Skeletal muscle tissue (tissue), 4 donors: ENCODE results near the gene CACNG4. TPM values are rescaled to one million over a fixed set of nuclear protein-coding genes. Genes with fewer than 3 reads are reported as not detected.
A peak's percentile ranks its signal among the peaks of the same experiment; 100 is the strongest.

Source experiments
- H3K27ac ChIP-seq: one replicate; pipeline ENCODE4 v1.7.0; 2013; ENCODE audit warnings: mild to moderate bottlenecking, low read depth, low read length, inconsistent platforms
- H3K27me3 ChIP-seq, 3 donors: one replicate each; pipeline ENCODE4 v1.7.0; 2013; ENCODE audit warnings: low read length in 3 of 3; ENCODE audit not compliant: control insufficient read depth in 3 of 3, insufficient read depth in 3 of 3
- H3K36me3 ChIP-seq, 3 donors: one replicate each; pipeline ENCODE4 v1.7.0; 2013; ENCODE audit warnings: low read length in 3 of 3; ENCODE audit not compliant: control insufficient read depth in 3 of 3, insufficient read depth in 3 of 3
- H3K4me1 ChIP-seq, 3 donors: one replicate each; pipeline ENCODE4 v1.7.0; 2013; ENCODE audit warnings: low read length in 3 of 3, mild to moderate bottlenecking in 3 of 3; ENCODE audit not compliant: control insufficient read depth in 3 of 3, insufficient read depth in 3 of 3
- H3K4me3 ChIP-seq, 3 donors: one replicate each; pipeline ENCODE4 v1.7.0; 2013; ENCODE audit warnings: low read length in 3 of 3
- H3K9ac ChIP-seq, 3 donors: one replicate each; pipeline ENCODE4 v1.7.0; 2013; ENCODE audit warnings: low read length in 3 of 3, mild to moderate bottlenecking in 3 of 3, moderate library complexity in 2 of 3, low read depth in 1 of 3
- H3K9me3 ChIP-seq, 3 donors: one replicate each; pipeline ENCODE4 v1.7.0; 2013; ENCODE audit warnings: low read length in 3 of 3; ENCODE audit not compliant: control insufficient read depth in 3 of 3
- total RNA-seq: library from RNA; depleted of rRNA; stranded (reverse); fragments of >200 nt; gene quantifications from one replicate; pipeline ENCODE4 v1.2.3, GENCODE V29; 2014
- donor health status: Osteomylitis.

Gene CACNG4
- total RNA-seq, 1 donor from 2014 or later: 1.6 TPM

DNA sequence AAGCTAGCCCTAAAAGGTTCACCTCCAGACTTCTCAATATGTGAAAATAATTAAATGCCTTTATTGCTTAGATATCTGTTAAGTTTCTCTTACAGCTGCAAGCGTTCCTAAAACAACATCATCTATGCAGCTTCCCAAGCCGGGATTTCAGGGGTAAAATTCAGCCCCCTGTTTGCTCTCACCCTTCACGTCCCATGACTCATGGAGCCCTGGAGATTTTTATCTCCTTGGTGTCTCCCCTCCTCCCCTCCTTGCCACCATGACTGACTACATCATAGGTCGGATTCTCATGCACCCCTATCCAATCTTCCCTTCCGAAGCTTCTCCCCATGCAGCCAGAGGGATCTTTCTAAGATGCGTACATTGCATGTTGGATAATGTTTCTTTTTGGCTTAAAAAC lies 21.0 kb upstream of the CACNG4 start:
- Histone ChIP-seq H3K9ac (no peak overlapping the region), H3K36me3 (no peaks in the 10 kb centered on the region), H3K27me3 (peaks cover 13 to 34% (median 22%) of the 10 kb centered on the region in 3 donors), H3K27ac (no peak overlapping the region), H3K4me1 (peaks cover 0 to 18% (median 14%) of the 10 kb centered on the region in 3 donors), H3K9me3 (no peaks in the 10 kb centered on the region), H3K4me3 (no peak overlapping the region)

DNA sequence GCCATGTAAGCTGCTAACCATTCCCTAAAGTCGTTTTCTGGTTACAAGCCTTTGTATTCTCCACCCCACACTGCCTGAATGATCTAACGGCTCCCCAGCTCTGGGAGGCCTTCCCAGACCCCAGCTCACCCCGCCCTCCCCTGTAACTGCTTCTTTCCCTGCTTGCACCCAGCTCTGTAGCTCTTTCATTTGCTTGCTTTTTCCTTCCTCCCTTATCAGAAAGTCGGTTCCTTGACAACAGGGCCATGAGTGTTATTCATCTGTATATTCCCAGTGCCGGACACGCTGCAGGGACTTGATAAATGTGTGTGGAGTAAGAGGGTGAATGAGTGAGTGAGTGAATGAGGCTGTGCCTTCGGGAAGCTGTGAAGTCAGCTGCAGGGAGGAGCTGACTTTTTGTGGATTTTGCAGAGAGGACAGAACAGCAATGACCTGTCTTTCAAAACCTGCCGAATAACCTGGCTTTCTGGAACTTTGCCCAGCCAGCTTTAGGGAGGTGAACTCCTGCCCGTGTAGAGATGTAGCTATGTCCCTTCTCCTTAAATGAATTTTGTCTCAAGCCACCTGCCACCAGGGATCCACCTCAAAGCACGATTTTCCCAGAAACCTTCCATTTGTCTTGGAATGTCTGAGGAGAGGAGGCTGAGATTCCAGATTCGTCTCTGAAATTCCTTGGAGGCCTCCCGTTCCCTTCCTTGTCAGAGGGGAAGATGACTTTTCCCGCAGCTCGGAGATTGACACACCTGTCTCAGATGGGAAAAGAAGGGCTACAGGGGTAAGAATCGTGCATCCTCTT lies 20.0 kb upstream of the CACNG4 start:
- Histone ChIP-seq H3K4me3 (no peak overlapping the region), H3K9ac (no peak overlapping the region), H3K27me3 (peaks cover 13 to 38% (median 22%) of the 10 kb centered on the region in 3 donors), H3K36me3 (no peaks in the 10 kb centered on the region), H3K4me1 (peaks cover 0 to 18% (median 14%) of the 10 kb centered on the region in 3 donors), H3K9me3 (no peaks in the 10 kb centered on the region), H3K27ac (no peak overlapping the region)

DNA sequence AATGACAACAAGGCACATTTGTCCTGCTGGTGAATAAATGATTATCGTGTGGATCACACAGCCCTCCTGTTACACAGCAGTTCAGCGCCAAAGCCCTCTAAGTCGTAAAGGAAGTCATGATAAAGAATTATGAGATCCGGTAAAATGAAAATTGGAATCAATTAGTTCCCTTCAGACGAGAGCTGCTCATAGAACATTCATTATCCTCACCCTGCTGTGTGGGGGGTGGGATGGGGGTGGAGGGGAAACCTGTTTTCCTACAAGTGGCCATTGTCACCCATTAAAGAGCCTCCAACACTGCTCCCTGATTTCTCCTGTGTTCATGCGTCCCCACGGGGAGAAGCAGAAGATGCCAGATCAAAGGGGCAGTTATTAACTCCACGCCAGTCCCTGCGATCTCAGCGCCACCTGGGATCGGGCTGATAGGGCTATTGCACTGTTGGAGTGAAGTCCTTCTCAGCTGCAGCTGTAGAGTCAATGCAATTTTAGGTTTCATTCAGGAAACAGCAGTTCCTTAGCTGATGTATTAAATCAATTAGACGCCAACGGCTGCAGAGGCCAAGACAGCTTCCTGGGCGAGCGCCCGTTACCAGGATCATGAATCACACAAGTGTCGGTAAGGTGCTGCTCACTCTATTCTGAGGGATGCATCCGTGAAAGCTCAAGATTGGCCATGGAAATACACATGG lies 19.2 kb upstream of the CACNG4 start:
- Histone ChIP-seq H3K4me3 (peak overlapping the region in 1 of 3 donors; percentile 22), H3K9me3 (no peaks in the 10 kb centered on the region), H3K4me1 (peaks cover 0 to 18% (median 14%) of the 10 kb centered on the region in 3 donors), H3K27me3 (peaks cover 13 to 32% (median 17%) of the 10 kb centered on the region in 3 donors), H3K36me3 (no peaks in the 10 kb centered on the region), H3K27ac (no peak overlapping the region), H3K9ac (no peak overlapping the region)

DNA sequence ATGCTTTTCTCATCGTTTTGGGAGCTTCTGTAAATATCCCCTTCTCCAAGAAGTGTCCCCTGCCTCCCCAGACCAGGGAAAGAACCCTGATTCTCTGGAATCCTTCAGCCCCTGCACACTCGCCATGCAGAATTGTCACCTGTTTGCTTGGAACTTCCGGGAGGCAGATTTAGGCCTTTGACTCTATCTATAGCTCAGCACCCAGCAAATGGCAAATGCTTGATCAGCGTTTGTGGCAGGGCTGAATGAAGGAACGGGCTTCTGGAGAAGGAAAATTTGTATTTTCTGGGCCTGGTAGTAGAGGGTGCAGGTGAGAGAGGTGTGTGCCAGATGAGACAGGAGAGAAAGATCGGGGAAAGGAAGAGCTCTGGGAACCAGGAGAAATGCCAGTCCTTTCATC lies 18.3 kb upstream of the CACNG4 start:
- H3K4me1 ChIP-seq: peaks cover 0 to 19% (median 14%) of the 10 kb centered on the region in 3 donors
- no peak overlapping the region for H3K27ac ChIP-seq
- H3K9me3 ChIP-seq: no peaks in the 10 kb centered on the region
- H3K36me3 ChIP-seq: no peaks in the 10 kb centered on the region
- peaks cover 12 to 30% (median 16%) of the 10 kb centered on the region in 3 donors for H3K27me3 ChIP-seq
- no peak overlapping the region for H3K4me3 ChIP-seq
- no peak overlapping the region for H3K9ac ChIP-seq

DNA sequence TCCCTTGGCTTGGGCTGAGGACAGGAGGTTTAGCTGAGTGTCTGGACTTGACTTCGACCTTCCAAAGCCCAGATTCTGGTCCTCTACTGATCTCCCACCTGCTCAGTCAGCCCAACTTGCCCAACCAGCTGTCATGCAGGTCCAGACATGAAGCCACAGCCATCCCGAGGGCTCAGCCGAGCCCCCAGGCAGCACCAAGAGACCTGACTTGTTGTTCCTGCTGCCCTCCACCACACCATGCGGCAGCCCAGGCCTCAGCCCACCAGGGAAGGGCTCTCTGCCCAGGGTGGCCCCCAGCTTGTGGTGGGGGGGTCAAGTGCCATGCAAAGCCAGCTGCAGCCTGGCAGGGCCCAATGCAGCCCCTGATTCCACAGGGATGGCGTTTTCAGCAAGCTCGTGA lies 17.2 kb upstream of the CACNG4 start:
- Histone ChIP-seq H3K36me3 (no peaks in the 10 kb centered on the region), H3K27ac (no peak overlapping the region), H3K4me3 (no peak overlapping the region), H3K9me3 (no peaks in the 10 kb centered on the region), H3K4me1 (peaks cover 0 to 30% (median 22%) of the 10 kb centered on the region in 3 donors), H3K9ac (no peak overlapping the region), H3K27me3 (peaks cover 9 to 21% (median 16%) of the 10 kb centered on the region in 3 donors)

DNA sequence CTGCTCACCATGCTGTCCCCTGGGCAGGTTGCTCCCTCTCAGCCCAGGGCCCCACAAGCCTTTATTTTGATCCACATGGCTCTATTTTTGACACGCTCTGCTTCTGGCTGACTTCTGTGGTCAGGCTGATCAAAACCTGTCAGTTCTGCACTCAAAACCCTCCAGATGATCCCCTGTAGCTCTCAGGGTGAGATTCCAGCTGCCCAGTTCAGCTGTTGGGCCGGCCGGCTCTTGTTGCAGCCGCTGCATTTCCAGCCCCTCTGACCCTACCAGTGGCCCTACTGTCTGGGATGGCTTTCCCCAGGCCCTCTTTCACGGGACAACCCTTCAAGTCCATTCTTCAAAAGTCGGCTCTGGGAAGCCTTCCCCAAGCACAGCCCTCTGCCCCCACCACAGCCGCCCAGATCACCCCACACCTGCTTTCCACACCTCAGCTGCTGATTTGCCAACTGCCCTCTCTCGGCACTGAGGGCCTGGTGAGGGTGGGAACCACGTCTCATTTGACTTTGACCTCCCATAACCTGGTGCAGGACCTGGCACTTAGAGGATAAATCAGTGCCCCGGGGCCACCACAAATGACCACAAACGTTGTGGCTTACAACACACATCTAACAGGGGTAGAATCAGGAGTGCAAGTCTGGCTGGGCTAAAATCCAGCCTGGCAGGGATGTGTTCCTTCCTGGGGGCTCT lies 16.3 kb upstream of the CACNG4 start:
- H3K27me3 ChIP-seq: peaks cover 9 to 17% (median 16%) of the 10 kb centered on the region in 3 donors
- H3K4me3 ChIP-seq: no peak overlapping the region
- no peak overlapping the region for H3K27ac ChIP-seq
- H3K9ac ChIP-seq: no peak overlapping the region
- no peaks in the 10 kb centered on the region for H3K9me3 ChIP-seq
- no peaks in the 10 kb centered on the region for H3K36me3 ChIP-seq
- H3K4me1 ChIP-seq: peaks cover 0 to 39% (median 30%) of the 10 kb centered on the region in 3 donors

DNA sequence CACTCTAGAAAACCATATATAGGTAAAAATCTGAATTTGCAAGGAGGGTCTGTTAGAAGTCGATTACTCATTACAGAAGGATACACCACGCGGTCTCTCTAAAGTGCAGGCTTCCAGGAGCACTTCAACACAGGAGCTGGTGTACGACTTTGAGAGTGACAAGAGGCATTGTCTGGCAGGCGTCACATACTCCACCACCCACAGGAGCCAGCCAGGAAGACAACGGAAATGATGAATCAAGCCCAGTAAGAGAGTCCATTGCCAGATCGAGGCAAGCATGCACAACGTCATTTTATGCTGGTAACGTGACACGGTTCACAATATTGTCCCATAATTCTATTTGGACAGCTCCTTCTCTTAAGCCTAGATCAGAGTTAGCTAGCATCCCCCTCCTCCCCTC lies 15.0 kb upstream of the CACNG4 start:
- no peaks in the 10 kb centered on the region for H3K9me3 ChIP-seq
- peaks cover 0 to 39% (median 30%) of the 10 kb centered on the region in 3 donors for H3K4me1 ChIP-seq
- H3K27me3 ChIP-seq: peaks cover 9 to 17% (median 16%) of the 10 kb centered on the region in 3 donors
- no peak overlapping the region for H3K4me3 ChIP-seq
- no peak overlapping the region for H3K9ac ChIP-seq
- no peaks in the 10 kb centered on the region for H3K36me3 ChIP-seq
- no peak overlapping the region for H3K27ac ChIP-seq

DNA sequence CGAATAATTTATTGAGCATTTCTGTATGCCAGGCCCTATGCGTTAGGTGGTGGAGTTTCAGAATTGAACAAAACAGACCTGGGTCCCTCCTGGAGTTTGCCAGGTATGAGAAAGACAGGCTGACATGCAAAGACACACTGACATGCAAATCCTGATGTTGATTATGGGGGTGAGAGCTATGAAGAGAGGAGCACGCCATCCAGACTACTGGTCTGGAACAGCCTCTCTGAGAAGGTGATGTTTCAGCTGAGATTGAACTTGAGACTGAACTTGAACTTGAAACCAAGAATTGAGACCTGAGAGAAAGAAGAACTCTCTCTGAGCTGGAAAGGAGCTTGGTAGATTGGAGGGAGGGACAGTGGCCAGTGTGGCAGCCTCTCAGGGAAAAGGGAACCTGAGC lies 14.2 kb upstream of the CACNG4 start:
- Histone ChIP-seq H3K4me3 (no peak overlapping the region), H3K4me1 (peaks cover 0 to 32% (median 30%) of the 10 kb centered on the region in 3 donors), H3K27ac (no peak overlapping the region), H3K27me3 (peaks cover 9 to 17% (median 15%) of the 10 kb centered on the region in 3 donors), H3K9me3 (no peaks in the 10 kb centered on the region), H3K36me3 (no peaks in the 10 kb centered on the region), H3K9ac (no peak overlapping the region)

DNA sequence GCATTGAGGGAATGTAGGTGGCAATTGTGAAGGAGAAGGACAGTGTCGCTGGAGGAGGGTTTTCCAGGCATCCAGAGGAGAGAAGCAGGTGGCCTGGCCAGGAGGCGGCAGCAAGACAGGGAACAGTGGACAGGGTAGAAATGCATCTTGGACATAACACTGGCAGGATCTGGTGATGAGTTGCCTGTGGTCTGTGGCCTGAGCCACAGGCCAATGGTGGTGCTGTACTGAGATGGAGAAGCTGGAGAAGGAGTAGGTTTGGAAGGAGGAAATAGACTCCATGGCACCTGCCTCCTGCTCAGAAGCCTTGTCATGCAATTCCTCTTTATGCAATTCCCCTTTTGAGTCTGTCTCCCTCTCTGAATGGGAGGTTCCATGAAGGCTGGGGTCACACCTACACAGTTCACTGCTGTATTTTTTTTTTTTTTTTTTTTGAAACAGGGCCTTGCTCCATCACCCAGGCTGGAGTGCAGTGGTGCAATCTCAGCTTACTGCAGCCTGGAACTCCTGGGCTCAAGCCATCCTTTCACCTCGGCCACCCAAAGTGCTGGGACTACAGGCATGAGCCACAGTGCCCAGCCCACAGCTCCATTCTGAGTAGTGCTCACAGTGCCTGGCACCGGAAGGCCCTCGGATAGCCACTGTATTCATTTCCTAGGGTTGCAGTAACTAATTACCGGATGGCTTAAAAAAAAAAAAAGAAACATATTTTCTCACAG lies 13.5 kb upstream of the CACNG4 start:
- no peak overlapping the region for H3K27ac ChIP-seq

More for the DNA sequence above, 13.5 kb upstream of the CACNG4 start:
- Histone ChIP-seq H3K9me3 (no peaks in the 10 kb centered on the region), H3K4me1 (peaks cover 0 to 28% (median 23%) of the 10 kb centered on the region in 3 donors), H3K9ac (no peak overlapping the region), H3K27me3 (peaks cover 6 to 17% (median 12%) of the 10 kb centered on the region in 3 donors), H3K36me3 (no peaks in the 10 kb centered on the region), H3K4me3 (no peak overlapping the region)
